Uterus (tissue), 4 donors: ENCODE results near the gene MCCC2. TPM values are rescaled to one million over a fixed set of nuclear protein-coding genes. Genes with fewer than 3 reads are reported as not detected.

Experiments
- DNase-seq, 2 donors: peaks; one replicate each; pipeline ENCODE4 v3.0.0-alpha.2; 2019 to 2020
- H3K27ac ChIP-seq, 2 donors: fragments of 200-600 bp; sonication (generic); 1 replicate in 1 of 2; 2 replicates in 1 of 2; pipeline ENCODE4 v1.5.1; 2016 to 2018
- H3K27me3 ChIP-seq, 2 donors: fragments of 200-600 bp; sonication (generic); one replicate each; pipeline ENCODE4 v1.5.1; 2018 to 2019; ENCODE audit warnings: control low read depth in 1 of 2
- H3K36me3 ChIP-seq, 2 donors: fragments of 200-600 bp; sonication (generic); one replicate each; pipeline ENCODE4 v1.5.1; 2019; ENCODE audit warnings: control low read depth in 1 of 2
- H3K4me1 ChIP-seq, 2 donors: fragments of 200-600 bp; sonication (generic); one replicate each; pipeline ENCODE4 v1.5.1; 2018 to 2019; ENCODE audit warnings: control low read depth in 1 of 2
- H3K4me3 ChIP-seq, 2 donors: fragments of 200-600 bp; sonication (generic); 1 replicate in 1 of 2; 2 replicates in 1 of 2; pipeline ENCODE4 v1.5.1; 2018 to 2019; ENCODE audit warnings: mild to moderate bottlenecking in 1 of 2
- H3K9me3 ChIP-seq, 2 donors: fragments of 200-600 bp; sonication (generic); one replicate each; pipeline ENCODE4 v1.5.1; 2019; ENCODE audit warnings: control low read depth in 1 of 2
- POLR2A ChIP-seq, 2 donors: fragments of 450-650 bp; IDR thresholded peaks; one replicate each; pipeline ENCODE4 v1.6.1; 2016; ENCODE audit warnings: antibody characterized with exemption in 2 of 2, mild to moderate bottlenecking in 1 of 2, moderate library complexity in 1 of 2
- intact Hi-C: fragments of 100-400 bp; cut with DNase I; formaldehyde crosslinking; loops from one replicate; pipeline ENCODE4 v1.15.1; 2023; ENCODE audit warnings: low total_unique reads
- total RNA-seq, 4 donors: library from RNA; depleted of rRNA in 3 of 4; stranded (reverse); fragments of >200 nt in 3 of 4; gene quantifications; one replicate each; pipeline versions ENCODE4 v1.1.0 to v1.2.4, GENCODE V29; 2014 to 2023
- TF ChIP-seq, protein P1 (sequence below), 4 experiments: fragments of 200-600 bp in 2 of 4; fragments of 450-650 bp in 2 of 4; sonication (generic) in 2 of 4; IDR thresholded peaks; one replicate each; pipeline ENCODE4 v1.5.1; 2016 to 2019; ENCODE audit warnings: antibody characterized with exemption in 4 of 4, mild to moderate bottlenecking in 2 of 4, moderate library complexity in 1 of 4
- donor health status: DM: yes; HTN: yes; CAD: no.

The MCCC2 gene
- total RNA-seq, 4 donors from 2014 or later: 19.4 to 40.6 (median 30.4) TPM

DNA sequence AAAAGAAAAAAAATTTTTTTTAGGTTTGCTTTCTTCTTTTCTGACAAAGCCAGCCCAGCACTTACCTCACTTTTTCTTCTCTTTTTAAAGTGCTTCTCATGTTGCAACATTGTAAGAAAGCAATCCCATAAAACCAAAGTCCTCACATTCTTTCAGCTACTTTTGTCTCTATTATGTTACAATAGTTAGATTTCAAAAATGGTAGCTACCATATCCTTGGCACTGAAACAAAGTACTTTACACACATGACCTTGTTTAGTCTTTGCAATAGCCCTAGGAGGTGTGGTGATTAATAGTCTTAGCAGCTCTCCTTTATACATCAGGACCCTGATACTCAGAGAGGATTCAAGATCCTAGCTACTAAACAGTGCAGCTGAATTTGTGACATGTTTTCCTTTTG is 108.5 kb downstream of the MCCC2 start:
- no peak for TF ChIP-seq POLR2A (IDR thresholded peaks at IDR 0.05)
- TF ChIP-seq, protein P1, sequence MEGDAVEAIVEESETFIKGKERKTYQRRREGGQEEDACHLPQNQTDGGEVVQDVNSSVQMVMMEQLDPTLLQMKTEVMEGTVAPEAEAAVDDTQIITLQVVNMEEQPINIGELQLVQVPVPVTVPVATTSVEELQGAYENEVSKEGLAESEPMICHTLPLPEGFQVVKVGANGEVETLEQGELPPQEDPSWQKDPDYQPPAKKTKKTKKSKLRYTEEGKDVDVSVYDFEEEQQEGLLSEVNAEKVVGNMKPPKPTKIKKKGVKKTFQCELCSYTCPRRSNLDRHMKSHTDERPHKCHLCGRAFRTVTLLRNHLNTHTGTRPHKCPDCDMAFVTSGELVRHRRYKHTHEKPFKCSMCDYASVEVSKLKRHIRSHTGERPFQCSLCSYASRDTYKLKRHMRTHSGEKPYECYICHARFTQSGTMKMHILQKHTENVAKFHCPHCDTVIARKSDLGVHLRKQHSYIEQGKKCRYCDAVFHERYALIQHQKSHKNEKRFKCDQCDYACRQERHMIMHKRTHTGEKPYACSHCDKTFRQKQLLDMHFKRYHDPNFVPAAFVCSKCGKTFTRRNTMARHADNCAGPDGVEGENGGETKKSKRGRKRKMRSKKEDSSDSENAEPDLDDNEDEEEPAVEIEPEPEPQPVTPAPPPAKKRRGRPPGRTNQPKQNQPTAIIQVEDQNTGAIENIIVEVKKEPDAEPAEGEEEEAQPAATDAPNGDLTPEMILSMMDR (IDR thresholded peaks at IDR 0.05): no peak

DNA sequence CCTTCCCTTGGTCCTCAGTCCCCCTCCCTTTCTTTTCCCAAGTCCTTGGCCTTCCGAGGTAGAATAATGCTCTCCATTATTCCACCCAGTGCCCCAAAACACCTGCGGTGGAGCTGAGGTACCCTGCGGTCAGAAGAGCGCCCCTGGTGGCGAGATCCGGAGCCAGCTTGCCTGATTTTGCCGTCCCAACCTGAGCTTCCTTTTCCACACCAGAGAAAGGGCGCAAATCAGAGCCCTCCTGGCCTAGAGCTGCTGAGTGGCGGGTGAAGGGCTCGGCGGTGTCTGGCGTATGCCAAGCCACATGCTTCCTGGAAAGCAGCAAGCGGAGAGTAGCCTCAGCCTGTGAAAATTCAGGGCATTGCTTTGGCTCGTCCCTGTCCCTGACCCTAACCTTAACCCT is 110.8 kb downstream of the MCCC2 start:
- no peaks in the 10 kb centered on the region for H3K27me3 ChIP-seq
- H3K36me3 ChIP-seq: no peaks in the 10 kb centered on the region
- H3K4me3 ChIP-seq: no peak overlapping the region
- TF ChIP-seq, protein P1 (IDR thresholded peaks at IDR 0.05): no peak
- no peak for TF ChIP-seq POLR2A (IDR thresholded peaks at IDR 0.05)
- no peak for DNase-seq
- H3K27ac ChIP-seq: no peak overlapping the region
- intact Hi-C loops: no loop called here
- H3K9me3 ChIP-seq: no peaks in the 10 kb centered on the region
- no peaks in the 10 kb centered on the region for H3K4me1 ChIP-seq

More for the DNA sequence above, 108.5 kb downstream of the MCCC2 start:
- Histone ChIP-seq H3K36me3 (no peaks in the 10 kb centered on the region), H3K4me3 (no peak overlapping the region), H3K27ac (no peak overlapping the region), H3K4me1 (no peaks in the 10 kb centered on the region), H3K27me3 (no peaks in the 10 kb centered on the region), H3K9me3 (no peaks in the 10 kb centered on the region)
- intact Hi-C loops: no loop called here
- DNase-seq: no peak

DNA sequence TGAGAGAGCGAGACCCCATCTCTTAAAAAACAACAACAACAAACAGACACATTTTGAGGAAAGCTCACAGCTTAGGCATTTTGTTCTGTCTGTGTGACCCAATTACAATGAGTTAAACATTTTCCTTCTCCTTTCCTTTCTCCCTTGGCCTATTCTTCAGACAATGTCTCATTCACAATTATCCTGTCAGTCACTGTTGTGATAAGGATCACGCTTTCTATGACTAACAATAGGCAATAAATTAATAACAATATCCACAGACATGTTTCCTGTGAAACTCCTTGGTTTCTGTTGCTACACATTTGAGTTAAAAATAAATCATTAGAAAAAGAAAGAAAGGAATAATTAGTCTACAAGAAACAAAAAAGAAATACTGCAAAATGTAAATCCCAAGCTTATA is 112.1 kb downstream of the MCCC2 start:
- no peaks in the 10 kb centered on the region for H3K27me3 ChIP-seq
- intact Hi-C loops: no loop called here
- H3K36me3 ChIP-seq: no peaks in the 10 kb centered on the region
- no peak for TF ChIP-seq POLR2A (IDR thresholded peaks at IDR 0.05)
- TF ChIP-seq, protein P1 (IDR thresholded peaks at IDR 0.05): no peak
- H3K27ac ChIP-seq: no peak overlapping the region
- no peak for DNase-seq
- H3K9me3 ChIP-seq: no peaks in the 10 kb centered on the region
- H3K4me1 ChIP-seq: no peaks in the 10 kb centered on the region
- H3K4me3 ChIP-seq: no peak overlapping the region

DNA sequence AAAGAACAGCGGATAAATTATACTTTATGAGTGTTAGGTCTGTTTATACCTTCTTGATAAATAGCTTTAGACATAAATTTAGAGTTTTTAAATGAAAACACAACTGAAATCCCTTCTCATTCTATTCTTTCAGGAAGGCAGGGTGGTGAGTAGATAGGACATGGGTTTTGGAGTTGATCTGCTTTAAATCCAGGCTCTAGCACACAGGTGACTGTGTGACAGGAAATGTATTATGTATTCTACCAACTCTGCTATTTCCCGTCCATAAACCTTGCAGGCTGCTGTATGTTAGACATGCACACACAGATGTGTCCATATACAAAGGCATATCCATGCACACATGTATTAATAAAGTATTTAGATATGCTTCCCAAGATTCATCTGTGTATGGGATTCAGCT is 112.6 kb downstream of the MCCC2 start:
- Histone ChIP-seq H3K4me3 (no peak overlapping the region), H3K27ac (no peak overlapping the region)
- intact Hi-C loops: no loop called here

DNA sequence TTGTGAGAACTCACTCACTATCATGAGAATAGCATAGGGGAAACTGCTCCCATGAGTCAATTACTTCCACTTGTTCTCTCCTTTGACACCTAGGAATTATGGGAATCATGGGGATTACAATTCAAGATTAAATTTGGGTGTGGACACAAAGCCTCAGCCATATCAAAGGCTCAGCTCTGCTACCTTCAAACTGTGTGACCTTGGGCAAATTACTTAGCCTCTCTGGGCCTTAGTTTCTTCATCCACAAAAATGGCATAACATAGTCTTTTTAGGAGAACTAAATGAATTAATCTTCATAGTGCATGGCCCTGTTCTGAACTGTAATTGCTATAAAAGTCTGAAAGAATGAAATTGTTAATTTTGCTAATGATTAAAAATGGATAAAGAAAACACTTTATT is 113.7 kb downstream of the MCCC2 start:
- TF ChIP-seq, protein P1 (IDR thresholded peaks at IDR 0.05): no peak
- no peak for TF ChIP-seq POLR2A (IDR thresholded peaks at IDR 0.05)
- intact Hi-C loops: no loop called here
- Histone ChIP-seq H3K36me3 (no peaks in the 10 kb centered on the region), H3K9me3 (no peaks in the 10 kb centered on the region), H3K27ac (no peak overlapping the region), H3K4me1 (no peaks in the 10 kb centered on the region), H3K27me3 (no peaks in the 10 kb centered on the region), H3K4me3 (no peak overlapping the region)
- no peak for DNase-seq

More for the DNA sequence above, 112.6 kb downstream of the MCCC2 start:
- no peaks in the 10 kb centered on the region for H3K27me3 ChIP-seq
- H3K4me1 ChIP-seq: no peaks in the 10 kb centered on the region
- TF ChIP-seq POLR2A (IDR thresholded peaks at IDR 0.05): no peak
- TF ChIP-seq, protein P1 (IDR thresholded peaks at IDR 0.05): no peak
- no peak for DNase-seq
- no peaks in the 10 kb centered on the region for H3K36me3 ChIP-seq
- no peaks in the 10 kb centered on the region for H3K9me3 ChIP-seq
